Fibroblast of the aortic adventitia (primary cell): Measurements from ENCODE around the gene FAM210B. TPM values are rescaled to one million over a fixed set of nuclear protein-coding genes. Genes with fewer than 3 reads are reported as not detected.
"Not testable (repeated sequence)": the region's sequence is repeated elsewhere in the genome, so short reads cannot be mapped to it uniquely, and the experiment has no call there.

Experiments used
- DNase-seq: peaks from one replicate; pipeline ENCODE4 v3.0.0-alpha.2; 2010; ENCODE audit warnings: low read depth
- H3K4me3 ChIP-seq: 2 replicates; pipeline ENCODE4 v1.5.1; 2011; ENCODE audit warnings: low read depth, mild to moderate bottlenecking, control low read depth, low read length, moderate library complexity
- total RNA-seq: library from RNA; depleted of rRNA; stranded (reverse); fragments of >200 nt; gene quantifications from 2 replicates; pipeline ENCODE4 v1.2.3, GENCODE V29; 2012; ENCODE audit warnings: low replicate concordance
- TF ChIP-seq, protein P1 (sequence below): IDR thresholded peaks from 2 replicates; pipeline ENCODE4 v1.5.1; 2011; ENCODE audit warnings: mild to moderate bottlenecking, low read length, control low read depth, inconsistent platforms; ENCODE audit not compliant: insufficient read depth

Gene FAM210B
- total RNA-seq, 1 donor = 53.3 TPM

DNA sequence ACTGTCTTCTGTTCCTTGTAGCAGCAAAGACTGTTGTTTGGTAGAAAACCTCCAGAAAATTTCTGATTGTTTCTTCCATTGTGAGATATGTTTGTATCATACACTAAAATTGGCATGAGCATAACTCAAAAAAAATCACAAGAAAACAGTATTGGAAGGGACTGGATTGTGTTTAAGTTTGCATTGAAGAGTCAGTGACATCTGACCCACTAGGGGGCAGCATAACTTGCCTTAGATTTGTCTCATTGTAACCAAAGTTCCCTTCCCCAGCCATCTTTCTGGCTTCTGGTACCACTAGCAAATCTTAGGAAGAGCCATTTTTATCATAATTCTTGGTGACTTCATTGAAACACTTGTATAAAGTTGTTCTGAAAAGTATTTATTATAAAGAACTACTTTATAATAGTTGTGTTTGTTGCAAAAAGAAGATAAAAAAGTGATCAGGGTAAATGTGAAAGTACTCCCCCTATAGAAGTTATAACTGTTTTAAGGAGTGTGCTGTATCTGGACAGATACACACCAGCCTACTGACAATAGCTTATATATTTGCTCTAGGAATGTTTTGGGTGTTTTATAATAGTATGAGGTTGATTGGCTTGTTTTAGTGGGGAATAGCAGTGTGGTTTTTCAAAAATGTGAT, 41.3 kb downstream of the FAM210B start:
- TF ChIP-seq, protein P1, sequence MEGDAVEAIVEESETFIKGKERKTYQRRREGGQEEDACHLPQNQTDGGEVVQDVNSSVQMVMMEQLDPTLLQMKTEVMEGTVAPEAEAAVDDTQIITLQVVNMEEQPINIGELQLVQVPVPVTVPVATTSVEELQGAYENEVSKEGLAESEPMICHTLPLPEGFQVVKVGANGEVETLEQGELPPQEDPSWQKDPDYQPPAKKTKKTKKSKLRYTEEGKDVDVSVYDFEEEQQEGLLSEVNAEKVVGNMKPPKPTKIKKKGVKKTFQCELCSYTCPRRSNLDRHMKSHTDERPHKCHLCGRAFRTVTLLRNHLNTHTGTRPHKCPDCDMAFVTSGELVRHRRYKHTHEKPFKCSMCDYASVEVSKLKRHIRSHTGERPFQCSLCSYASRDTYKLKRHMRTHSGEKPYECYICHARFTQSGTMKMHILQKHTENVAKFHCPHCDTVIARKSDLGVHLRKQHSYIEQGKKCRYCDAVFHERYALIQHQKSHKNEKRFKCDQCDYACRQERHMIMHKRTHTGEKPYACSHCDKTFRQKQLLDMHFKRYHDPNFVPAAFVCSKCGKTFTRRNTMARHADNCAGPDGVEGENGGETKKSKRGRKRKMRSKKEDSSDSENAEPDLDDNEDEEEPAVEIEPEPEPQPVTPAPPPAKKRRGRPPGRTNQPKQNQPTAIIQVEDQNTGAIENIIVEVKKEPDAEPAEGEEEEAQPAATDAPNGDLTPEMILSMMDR = peak; percentile 84
- no peak overlapping the region for H3K4me3 ChIP-seq
- peak; percentile 92 for DNase-seq

DNA sequence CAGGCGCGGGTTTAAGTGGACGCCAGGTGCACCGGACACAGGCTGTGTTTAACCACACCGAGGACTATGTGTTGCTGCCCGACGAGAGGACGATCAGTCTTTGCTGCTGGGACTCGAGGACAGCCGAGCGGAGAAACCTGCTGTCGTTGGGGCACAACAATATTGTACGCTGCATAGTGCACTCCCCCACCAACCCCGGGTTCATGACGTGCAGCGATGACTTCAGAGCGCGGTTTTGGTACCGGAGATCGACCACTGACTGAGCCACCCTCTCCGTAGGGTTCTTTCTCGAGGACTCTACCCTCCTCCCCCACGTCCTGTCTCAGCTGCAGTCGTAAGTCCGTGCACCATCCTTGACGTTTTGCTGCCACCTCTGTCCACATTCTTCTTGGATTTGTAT, 44.7 kb downstream of the FAM210B start:
- H3K4me3 ChIP-seq = no peak overlapping the region
- TF ChIP-seq, protein P1 = no peak
- no peak for DNase-seq

DNA sequence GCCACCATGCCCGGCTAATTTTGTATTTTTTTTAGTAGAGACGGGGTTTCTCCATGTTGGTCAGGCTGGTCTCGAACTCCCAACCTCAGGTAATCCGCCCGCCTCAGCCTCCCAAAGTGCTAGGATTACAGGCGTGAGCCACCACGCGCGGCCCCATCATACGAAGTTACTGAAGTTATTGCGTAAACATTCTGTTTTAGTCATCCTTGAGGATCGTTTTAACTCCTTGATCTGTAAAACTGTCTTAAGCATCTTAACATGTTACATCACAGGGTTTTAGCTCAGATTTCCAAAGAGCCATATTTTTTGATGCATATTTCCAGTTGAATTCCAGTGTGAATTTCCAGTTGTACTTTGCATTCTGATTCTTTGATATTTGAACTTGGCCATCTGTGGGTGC, 46.6 kb downstream of the FAM210B start:
- H3K4me3 ChIP-seq, DNase-seq: not testable (repeated sequence)

DNA sequence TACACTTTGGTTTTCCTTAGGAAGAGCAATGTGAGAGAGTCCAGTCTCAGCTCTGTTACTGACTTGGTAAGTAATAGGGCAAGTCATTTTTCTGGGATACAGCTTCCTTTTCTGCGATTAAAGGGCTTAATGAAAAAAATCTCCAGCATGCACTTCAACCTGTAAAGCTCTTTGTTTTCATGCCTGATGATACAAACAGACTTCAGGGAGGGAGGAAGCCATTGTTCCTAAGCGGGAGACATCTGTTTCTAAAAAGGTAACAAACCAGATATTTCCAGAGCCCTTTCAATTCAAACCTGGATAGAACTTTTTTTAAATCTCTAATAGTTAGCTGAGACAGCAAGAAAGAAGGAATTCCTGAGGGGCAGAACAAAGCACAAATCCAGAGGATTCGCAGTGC, 48.1 kb downstream of the FAM210B start:
- TF ChIP-seq, protein P1 = no peak
- no peak for DNase-seq
- H3K4me3 ChIP-seq = no peak overlapping the region

DNA sequence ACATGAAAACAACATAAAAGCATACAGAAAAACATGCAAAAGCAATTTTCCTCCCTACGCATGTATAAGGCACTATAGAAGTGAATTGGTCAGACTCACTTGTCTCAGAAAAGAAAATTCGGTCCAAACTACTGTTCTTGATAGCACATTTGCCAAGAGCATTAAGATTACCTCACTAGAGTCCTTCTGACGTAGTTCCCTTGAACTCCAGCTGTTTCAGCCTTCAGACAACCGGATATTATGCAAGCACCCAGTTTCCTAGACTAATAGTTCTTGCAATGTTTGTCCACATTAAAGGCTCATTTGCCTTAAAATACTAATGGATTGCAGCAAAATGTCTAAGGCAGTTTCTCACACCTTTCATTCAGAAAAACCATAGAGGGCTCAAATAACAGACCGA, 50.7 kb downstream of the FAM210B start:
- DNase-seq = peak; percentile 61

DNA sequence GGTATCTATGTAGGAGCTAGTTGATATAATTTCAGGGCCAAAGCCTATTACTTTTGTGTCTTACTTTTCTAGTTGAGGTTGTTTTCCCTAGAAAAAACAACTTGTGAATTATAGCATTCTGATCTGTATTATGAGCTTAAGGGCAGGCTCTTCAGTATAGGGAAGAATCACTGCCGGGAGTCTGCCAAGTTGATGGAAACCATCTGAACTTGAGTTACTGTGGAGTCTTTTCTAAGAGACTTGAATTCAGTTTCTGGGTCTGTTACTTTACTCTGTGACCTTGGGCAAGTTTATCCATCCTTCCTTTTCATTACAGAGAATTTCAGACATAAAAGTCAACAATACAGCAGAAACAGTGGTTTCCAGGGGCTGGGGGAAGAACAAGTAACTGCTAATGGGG, 51.2 kb downstream of the FAM210B start:
- TF ChIP-seq, protein P1 = no peak
- DNase-seq = no peak
- H3K4me3 ChIP-seq = no peak overlapping the region

More for the DNA sequence above, 50.7 kb downstream of the FAM210B start:
- TF ChIP-seq, protein P1 = no peak
- H3K4me3 ChIP-seq = no peak overlapping the region

DNA sequence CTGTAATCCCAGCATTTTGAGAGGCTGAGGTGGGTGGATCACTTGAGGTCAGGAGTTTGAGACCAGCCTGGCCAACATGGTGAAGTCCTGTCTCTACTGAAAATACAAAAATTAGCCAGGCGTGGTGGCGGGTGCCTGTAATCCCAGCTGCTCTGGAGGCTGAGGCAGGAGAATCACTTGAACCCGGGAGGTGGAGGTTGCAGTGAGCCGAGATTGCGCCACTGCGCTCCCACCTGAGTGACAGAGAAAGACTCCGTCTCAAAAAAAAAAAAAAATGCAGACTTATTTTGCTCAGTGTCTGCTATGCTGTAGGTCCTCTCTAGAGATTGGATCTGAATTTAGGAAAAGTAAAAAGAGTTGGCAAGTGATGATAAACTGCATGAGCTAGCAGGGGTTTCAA, 52.5 kb downstream of the FAM210B start:
- not testable (repeated sequence) for H3K4me3 ChIP-seq, DNase-seq

DNA sequence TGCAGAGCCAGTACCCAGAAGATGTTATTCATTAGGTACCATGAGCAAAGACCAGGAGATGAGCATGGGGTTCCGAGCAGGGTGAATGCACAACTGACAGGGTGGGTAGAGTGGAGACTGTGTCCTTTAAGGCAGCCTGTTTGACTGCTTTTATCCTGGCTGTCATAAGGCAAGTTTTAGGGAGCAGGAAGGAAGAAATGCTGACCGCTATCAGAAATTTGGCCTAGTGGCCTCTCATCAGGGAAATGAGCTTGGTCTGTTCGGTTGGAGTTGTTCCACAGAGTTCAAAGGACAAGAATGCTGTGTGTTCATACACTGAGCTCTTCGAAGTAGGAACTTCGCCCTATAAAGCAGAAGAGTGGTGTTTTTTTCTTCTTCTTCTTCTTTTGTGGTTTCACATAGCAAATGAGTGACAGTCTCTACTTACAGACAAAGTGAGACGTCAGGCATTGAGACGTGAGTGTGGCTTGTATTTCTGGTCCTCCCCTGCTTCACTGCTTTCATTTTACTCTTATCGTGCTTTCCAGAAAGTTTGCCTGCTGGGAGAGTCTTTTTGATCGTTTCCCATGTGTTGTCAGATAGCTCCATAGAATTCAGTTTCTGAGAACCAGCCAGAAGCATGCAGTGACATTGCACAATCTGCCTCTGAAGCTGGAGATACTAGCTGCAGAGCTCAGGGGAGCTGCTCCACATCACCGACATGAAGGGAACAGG, 53.1 kb downstream of the FAM210B start, which contains the start of gene CASS4:
TSS of gene CASS4 (plus strand) at position 502 of the 714 bp plus-strand sequence. CDS start at position 701, 199 bp downstream.
- DNase-seq = peak; percentile 78
- H3K4me3 ChIP-seq = no peak within 1 kb of the TSS
- TF ChIP-seq, protein P1 = no peak
